PFSK-1 (cell line): ENCODE results near the gene HSPA12A.

ENCODE experiments used
- FOXP2 ChIP-seq: optimal IDR thresholded peaks from 2 replicates; pipeline ENCODE3; 2011; ENCODE audit warnings: borderline replicate concordance, control low read depth, inconsistent platforms; ENCODE audit not compliant: insufficient read depth; ENCODE audit errors: extremely low read length, extremely low read depth
- POLR2AphosphoS5 ChIP-seq: IDR thresholded peaks from 2 replicates; pipeline ENCODE4 v1.6.1; 2012; ENCODE audit warnings: low read depth, mild to moderate bottlenecking, control low read depth, low read length, moderate library complexity
- SIN3A ChIP-seq: IDR thresholded peaks from 2 replicates; pipeline ENCODE4 v1.6.1; 2012; ENCODE audit warnings: mild to moderate bottlenecking, low read length, moderate library complexity, borderline replicate concordance; ENCODE audit not compliant: insufficient read depth
- TAF1 ChIP-seq: IDR thresholded peaks from 2 replicates; pipeline ENCODE4 v1.6.1; 2012; ENCODE audit warnings: low read length, control low read depth, borderline replicate concordance; ENCODE audit not compliant: insufficient read depth
- TF ChIP-seq, protein P1 (sequence below), 2 experiments: IDR thresholded peaks; 2 replicates each; pipeline versions ENCODE4 v1.6.1 to v1.8.0; 2011 to 2012; ENCODE audit warnings: low read depth in 2 of 2, low read length in 2 of 2, control low read depth in 1 of 2, inconsistent platforms in 1 of 2, mild to moderate bottlenecking in 1 of 2, moderate library complexity in 1 of 2; ENCODE audit not compliant: insufficient read depth in 1 of 2

HSPA12A gene

DNA sequence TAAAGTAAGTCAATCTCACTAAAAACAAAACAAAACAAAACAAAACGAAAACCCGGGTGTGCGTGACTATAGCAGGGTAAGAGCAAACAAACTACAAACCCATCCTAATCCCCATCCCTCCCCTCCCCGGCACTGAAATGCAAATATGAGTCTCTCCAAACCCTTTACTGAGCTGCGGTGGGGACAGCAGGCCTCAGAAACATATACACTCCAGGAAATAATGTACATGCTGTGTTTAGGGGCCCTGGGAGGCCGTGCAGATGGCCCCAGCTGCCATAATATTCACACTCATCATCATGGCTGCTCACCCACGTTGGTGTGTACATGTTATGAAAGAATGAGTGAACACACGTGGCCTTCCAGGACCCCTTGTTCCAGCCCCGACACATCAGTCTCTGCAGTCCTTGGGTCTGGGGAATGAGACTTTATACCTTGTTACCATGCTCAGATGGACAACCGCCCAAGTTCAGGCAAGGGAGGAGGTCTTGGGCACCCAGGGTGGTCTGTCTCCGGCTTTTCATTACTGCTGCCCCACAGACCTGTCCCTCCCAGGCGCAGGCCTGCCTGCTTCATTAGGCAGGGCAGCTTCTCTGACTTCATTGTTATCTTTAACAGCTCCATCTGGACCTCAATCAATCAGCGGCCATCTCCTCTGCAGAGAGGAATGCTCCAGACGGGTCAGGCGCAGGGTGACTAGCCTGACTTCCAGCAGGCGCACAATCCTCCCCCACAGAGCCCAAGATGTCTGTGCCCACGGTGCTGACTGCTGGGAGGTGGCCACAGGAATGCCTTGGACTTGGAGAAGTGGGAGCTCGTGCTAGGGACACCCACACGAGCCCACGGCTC, 20.6 kb downstream of the HSPA12A start:
- no peak for TF ChIP-seq POLR2AphosphoS5
- TF ChIP-seq, protein P1, sequence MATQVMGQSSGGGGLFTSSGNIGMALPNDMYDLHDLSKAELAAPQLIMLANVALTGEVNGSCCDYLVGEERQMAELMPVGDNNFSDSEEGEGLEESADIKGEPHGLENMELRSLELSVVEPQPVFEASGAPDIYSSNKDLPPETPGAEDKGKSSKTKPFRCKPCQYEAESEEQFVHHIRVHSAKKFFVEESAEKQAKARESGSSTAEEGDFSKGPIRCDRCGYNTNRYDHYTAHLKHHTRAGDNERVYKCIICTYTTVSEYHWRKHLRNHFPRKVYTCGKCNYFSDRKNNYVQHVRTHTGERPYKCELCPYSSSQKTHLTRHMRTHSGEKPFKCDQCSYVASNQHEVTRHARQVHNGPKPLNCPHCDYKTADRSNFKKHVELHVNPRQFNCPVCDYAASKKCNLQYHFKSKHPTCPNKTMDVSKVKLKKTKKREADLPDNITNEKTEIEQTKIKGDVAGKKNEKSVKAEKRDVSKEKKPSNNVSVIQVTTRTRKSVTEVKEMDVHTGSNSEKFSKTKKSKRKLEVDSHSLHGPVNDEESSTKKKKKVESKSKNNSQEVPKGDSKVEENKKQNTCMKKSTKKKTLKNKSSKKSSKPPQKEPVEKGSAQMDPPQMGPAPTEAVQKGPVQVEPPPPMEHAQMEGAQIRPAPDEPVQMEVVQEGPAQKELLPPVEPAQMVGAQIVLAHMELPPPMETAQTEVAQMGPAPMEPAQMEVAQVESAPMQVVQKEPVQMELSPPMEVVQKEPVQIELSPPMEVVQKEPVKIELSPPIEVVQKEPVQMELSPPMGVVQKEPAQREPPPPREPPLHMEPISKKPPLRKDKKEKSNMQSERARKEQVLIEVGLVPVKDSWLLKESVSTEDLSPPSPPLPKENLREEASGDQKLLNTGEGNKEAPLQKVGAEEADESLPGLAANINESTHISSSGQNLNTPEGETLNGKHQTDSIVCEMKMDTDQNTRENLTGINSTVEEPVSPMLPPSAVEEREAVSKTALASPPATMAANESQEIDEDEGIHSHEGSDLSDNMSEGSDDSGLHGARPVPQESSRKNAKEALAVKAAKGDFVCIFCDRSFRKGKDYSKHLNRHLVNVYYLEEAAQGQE (IDR thresholded peaks at IDR 0.05; ENCODE audit: insufficient read depth in 1 of 2, low read depth in 2 of 2, low read length in 2 of 2) = no peak
- no peak for TF ChIP-seq TAF1

DNA sequence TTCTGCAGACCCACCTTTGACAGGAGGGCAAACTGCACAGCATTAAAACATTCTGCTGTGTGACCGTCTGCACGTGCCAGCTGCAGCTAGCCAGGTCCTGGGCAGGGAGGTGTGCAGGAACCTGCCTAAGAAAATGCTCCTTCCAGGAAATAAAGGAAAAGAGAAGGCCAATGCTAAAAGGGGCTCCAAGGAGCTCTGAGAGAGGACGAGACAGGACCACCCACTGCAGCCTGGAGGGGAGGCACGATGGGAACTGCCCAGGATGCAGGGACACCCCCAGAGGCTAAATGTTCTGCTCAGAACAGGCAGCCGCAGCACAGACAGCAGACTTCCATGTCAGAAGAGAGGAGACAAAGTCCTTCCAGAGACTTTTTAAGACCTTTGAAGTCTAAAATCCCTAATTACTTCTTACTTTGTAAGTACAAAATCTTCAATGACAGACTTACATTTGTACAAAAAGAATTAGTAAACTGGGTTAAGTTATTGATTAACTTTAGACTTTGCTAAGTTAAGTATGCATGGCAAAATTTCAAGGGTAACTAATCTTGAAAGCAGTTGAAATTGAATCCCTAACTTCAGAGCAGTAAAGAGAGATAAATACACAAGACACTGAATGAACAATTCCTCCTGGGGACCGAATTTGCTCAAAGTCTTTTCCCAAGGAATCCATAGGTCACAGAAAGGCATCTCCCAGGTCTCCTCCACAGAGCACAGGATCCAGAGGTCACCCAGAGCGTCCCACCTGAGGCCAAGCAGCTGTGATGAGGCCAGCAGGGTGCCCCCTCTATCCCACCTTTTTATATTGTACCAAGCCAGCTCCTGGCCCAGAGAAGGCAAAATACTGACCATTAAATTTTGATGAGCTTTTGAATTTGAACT, 21.5 kb downstream of the HSPA12A start:
- TF ChIP-seq FOXP2 (no peak), SIN3A (no peak), TAF1 (no peak)
- TF ChIP-seq, protein P1 (IDR thresholded peaks at IDR 0.05; ENCODE audit: insufficient read depth in 1 of 2, low read depth in 2 of 2, low read length in 2 of 2) = no peak

DNA sequence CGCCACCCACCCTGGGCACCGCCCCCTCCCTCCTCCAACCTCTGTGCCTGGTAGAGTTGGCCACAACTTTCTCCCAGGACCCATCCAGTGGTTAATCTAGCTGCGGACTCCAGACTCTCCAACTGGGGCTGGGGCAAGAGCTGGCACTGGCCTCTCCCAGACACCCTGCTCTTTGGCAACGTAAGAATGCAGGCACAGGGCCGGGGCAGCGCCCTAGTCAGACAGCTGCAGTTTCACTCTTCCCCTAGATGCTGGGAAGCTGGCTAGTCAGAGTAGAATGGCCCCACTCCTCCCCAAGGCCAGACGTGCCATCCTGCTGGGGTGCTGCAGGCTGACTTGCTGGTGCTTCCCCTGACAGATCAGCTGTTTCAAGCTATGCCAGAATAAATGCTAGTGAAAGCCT, 22.1 kb downstream of the HSPA12A start:
- TF ChIP-seq, protein P1 (IDR thresholded peaks at IDR 0.05; ENCODE audit: insufficient read depth in 1 of 2, low read depth in 2 of 2, low read length in 2 of 2) = no peak
- TF ChIP-seq POLR2AphosphoS5 (no peak), SIN3A (no peak), TAF1 (no peak), FOXP2 (no peak)

DNA sequence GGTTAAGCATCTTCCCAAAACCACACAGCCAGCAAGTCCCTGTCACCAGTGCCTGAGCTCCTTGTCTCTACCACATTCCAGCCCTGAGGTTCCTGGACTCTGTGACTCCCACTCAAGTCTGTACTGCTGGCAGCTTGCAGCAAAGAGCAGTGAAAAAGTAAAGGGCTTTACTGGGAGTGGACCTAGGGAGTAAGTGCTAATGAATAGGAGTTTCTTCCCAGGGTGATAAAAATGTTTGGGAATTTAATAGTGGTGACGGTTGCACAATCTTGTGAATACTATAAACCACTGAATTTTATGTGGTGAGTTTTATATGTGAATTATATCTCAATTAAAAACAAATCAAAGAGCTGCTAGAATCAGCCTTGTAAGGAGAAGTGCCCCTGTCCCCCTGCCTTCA, 22.6 kb downstream of the HSPA12A start:
- TF ChIP-seq, protein P1 (IDR thresholded peaks at IDR 0.05; ENCODE audit: insufficient read depth in 1 of 2, low read depth in 2 of 2, low read length in 2 of 2) = no peak
- TF ChIP-seq POLR2AphosphoS5 = no peak
- TF ChIP-seq FOXP2 = no peak
- no peak for TF ChIP-seq SIN3A
- TF ChIP-seq TAF1 = no peak

DNA sequence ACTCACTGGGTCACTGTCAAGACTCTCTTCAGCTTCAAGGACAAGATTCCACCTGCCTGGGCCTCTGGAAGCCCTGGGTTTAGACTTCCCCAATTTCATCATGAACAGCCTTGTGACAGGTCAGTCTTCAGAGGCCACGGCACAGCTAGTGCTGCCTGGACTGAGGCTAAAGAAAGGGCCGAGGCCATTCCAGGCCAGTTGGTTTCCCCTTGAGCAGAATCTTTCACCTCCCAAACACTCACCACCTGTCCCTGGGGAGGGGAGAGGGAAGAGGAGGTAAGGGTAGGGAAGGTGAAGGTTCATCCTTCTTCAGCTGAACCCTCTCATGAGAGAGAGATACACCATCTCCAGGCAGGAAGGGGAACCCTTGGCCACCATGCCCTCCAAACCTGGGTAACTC, 24.3 kb downstream of the HSPA12A start:
- TF ChIP-seq SIN3A (no peak), POLR2AphosphoS5 (no peak), FOXP2 (no peak), TAF1 (no peak)
- TF ChIP-seq, protein P1 (IDR thresholded peaks at IDR 0.05; ENCODE audit: insufficient read depth in 1 of 2, low read depth in 2 of 2, low read length in 2 of 2) = no peak
